DMS114 treated with DMSO at 0.1 percent for 48 hours (cell line): ENCODE data around the gene SPRY2.

Experiments
- DNase-seq: peaks from one replicate; lab custom pipeline; 2025; ENCODE audit not compliant: unreplicated experiment; lab: John Stamatoyannopoulos, UW

SPRY2 gene

GRCh38 chr13:80314711-80315653, 25.9 kb downstream of the SPRY2 start:
- DNase-seq: no peak

- no peak for DNase-seq
Measured at GRCh38 chr13:80313668-80314256, 27.2 kb downstream of the SPRY2 start.

DNA sequence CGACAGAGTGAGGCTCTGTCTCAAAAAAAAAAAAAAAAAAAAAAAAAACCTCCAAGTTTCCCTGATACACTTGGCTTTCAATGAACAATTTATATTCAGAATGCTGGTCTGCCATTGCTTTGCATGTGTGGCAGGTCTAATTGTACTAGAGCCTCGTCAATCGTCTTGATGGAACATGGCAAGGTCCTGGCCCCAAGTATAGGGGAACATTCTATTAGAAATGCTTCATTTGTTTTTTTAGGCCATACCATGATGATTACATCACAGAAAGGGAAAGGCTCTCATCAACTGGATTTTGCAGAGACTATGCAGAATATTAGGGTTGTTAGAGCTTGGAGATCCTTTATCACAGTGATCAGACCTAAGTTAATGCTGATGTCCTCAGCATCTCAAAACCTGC, 28.0 kb downstream of the SPRY2 start:
- DNase-seq: no peak

- DNase-seq: no peak
Measured at GRCh38 chr13:80312012-80312704, 28.8 kb downstream of the SPRY2 start.

DNA sequence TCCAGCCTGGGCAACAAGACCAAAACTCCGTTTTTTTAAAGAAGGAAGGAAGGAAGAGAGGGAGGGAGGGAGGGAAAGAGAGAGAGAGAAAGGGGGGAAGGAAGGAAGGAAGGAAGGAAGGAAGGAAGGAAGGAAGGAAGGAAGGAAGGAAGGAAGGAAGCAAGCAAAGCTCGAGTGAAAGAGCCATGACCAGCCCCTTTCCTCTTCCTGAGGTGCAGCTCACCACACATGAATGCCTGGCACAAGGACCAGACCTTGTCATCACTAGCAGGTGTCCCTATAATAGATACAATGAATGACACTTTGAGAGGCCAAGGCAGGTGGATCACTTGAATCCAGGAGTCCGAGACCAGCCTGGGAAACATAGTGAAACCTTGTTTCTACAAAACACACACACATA, 31.0 kb downstream of the SPRY2 start:
- no peak for DNase-seq

- no peak for DNase-seq
Measured at GRCh38 chr13:80307401-80307987, 33.4 kb downstream of the SPRY2 start.

DNA sequence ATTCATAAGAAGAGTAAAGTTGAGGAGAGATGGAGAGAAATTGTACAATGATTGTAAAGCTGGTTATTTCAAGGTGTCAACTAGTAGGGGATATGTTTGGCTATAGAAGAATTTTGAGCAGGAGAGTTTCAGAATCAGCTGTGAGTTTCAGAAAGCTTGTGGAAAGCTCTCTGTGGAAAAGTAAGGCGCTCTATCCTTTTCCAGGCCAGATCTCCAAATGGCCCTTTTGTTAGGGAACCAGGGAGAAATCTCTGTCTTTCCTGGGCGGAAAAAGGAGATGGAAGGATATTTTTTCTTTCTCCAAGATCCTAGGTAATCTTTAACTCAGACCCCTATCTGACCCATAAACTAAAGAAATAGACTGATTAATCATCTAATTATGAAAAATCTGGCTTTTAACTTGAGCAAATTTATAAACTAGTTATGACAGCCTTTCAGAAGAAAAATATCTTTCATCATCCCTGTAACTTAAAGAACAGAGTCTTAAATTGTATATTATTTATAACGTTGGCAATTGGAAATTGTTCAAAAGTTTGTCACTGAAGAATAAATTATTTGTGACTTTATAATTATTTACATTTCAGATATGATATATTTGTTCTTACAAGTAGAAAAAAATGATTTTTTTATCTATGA, 34.5 kb downstream of the SPRY2 start:
- no peak for DNase-seq

DNA sequence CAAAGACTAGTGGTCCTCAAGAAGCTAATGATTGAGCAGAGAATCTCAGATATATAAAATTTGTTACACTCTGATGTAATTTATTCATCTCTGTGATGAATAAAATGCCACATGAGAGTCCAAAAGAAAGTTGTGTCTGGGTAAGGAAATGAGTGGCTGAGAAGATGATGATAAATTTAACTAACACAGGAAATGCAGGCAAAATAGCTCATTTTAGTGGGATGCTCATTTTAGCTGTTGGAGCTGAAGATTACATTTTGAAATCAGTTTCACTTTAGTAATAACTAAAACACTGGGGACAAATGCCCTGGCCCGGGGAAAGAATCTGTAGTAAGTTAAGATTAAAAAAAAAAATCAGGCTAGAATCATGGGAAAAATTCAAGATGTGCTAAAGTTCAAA, 35.2 kb downstream of the SPRY2 start:
- DNase-seq: no peak

DNA sequence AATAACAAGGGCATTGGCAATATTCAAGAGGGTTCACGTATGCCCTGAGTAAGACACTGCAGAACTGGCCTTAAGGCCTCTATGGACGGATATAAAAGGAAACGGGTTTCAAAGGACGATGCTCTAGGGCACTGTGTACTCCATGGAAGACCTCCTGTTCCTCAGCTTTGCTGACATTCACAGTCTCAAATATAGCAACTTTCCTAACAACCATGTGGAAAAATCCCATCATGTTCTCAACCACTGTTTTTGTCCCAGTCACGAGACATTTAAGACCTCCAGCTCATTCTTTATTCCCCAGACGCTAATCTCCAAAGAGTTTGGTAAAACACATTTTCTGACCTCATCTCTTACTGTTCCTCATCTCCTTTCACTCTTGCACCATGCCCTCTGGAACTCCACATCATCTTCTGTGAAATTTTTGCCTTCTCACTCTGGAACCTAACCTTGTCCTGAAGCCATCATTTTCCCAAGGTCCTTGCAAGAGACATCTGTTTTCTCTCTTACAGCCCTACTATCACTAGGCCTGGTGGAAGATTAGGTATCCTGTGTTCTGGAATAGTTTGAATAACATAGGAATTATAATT, 37.6 kb downstream of the SPRY2 start:
- no peak for DNase-seq

GRCh38 chr13:80299046-80299445, 41.9 kb downstream of the SPRY2 start:
- DNase-seq: no peak

GRCh38 chr13:80297503-80297902, 43.4 kb downstream of the SPRY2 start:
- DNase-seq: no peak

DNA sequence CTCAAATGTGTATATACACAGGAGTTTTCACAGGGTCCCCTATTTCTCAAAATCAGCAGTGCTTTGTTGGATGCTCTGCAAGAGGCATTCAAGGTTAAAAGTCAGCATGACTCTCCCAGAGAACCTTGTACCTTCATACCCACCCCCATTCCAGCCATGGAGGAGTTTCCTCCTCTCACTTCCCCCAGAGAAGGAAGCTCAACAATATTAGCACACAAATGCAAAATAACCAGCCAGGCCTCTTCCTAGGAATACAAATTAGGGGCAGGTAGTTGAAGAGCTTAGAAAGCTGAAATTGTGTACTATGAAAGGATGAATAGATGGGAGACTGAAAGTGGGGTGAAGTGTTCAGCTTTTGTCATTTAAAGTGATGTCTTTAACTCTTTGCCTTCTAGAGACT, 43.8 kb downstream of the SPRY2 start:
- DNase-seq: no peak

DNA sequence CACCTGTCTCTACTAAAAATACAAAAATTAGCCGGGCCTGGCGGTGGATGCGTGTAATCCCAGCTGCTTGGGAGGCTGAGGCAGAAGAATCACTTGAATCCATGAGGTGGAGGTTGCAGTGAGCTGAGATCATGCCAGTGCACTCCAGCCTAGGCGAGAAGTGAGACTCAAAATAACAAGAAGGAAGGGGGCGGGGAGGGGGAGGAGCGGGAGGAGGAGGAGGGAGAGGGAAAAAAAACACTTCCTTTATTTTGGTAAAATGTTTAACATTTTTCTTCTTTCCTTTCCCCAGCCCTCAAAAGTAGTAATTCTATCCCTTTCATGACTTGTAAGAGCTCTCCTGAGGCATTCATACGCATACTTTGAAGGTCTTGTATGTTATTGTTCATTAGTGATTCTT, 44.3 kb downstream of the SPRY2 start:
- DNase-seq: no peak

- no peak for DNase-seq
Measured at GRCh38 chr13:80290591-80290990, 50.3 kb downstream of the SPRY2 start.
